Vagina (tissue), 2 donors: ENCODE data around the gene SF3B5. TPM values are rescaled to one million over a fixed set of nuclear protein-coding genes. Genes with fewer than 3 reads are reported as not detected.

Experiments
- DNase-seq, 2 donors: peaks; one replicate each; pipeline ENCODE4 v3.0.0-alpha.2; 2017; ENCODE audit errors: extremely low spot score in 2 of 2
- H3K27ac ChIP-seq: fragments of 200-600 bp; sonication (generic); one replicate; pipeline ENCODE4 v1.5.1; 2019
- H3K27me3 ChIP-seq: fragments of 200-600 bp; sonication (generic); one replicate; pipeline ENCODE4 v1.5.1; 2019
- H3K36me3 ChIP-seq, 2 donors: fragments of 200-600 bp; sonication (generic); one replicate each; pipeline ENCODE4 v1.5.1; 2017 to 2019
- H3K4me1 ChIP-seq: fragments of 200-600 bp; sonication (generic); one replicate; pipeline ENCODE4 v1.5.1; 2019
- H3K4me3 ChIP-seq, 2 donors: fragments of 200-600 bp; sonication (generic); 1 replicate in 1 of 2; 2 replicates in 1 of 2; pipeline ENCODE4 v1.5.1; 2016 to 2019
- H3K9me3 ChIP-seq: fragments of 200-600 bp; sonication (generic); one replicate; pipeline ENCODE4 v1.5.1; 2019
- CTCF ChIP-seq, 3 experiments: fragments of 450-650 bp in 2 of 3; fragments of 200-600 bp in 1 of 3; sonication (generic) in 1 of 3; IDR thresholded peaks; one replicate each; pipeline ENCODE4 v1.5.1; 2017 to 2019; ENCODE audit warnings: antibody characterized with exemption in 3 of 3, mild to moderate bottlenecking in 2 of 3, moderate library complexity in 2 of 3
- POLR2A ChIP-seq, 2 donors: fragments of 450-650 bp; IDR thresholded peaks; one replicate each; pipeline ENCODE4 v1.6.1; 2017; ENCODE audit warnings: antibody characterized with exemption in 2 of 2, mild to moderate bottlenecking in 2 of 2, moderate library complexity in 2 of 2
- POLR2AphosphoS5 ChIP-seq, 2 donors: sonication (generic); formaldehyde crosslinking; IDR thresholded peaks; one replicate each; pipeline ENCODE4 v1.9.0; 2017; ENCODE audit warnings: antibody characterized with exemption in 2 of 2, mild to moderate bottlenecking in 2 of 2, low read depth in 1 of 2; ENCODE audit not compliant: insufficient read depth in 1 of 2
- intact Hi-C: fragments of 100-400 bp; cut with DNase I; formaldehyde crosslinking; loops from one replicate; pipeline ENCODE4 v1.15.1; 2023
- total RNA-seq: library from RNA; depleted of rRNA; stranded (reverse); fragments of >200 nt; gene quantifications from one replicate; pipeline ENCODE4 v1.2.3, GENCODE V29; 2016

Gene SF3B5
- total RNA-seq, 1 donor from 2014 or later, result 134 TPM

- no peak for DNase-seq
- Histone ChIP-seq H3K27ac (no peak overlapping the region), H3K9me3 (no peaks in the 10 kb centered on the region), H3K27me3 (no peaks in the 10 kb centered on the region), H3K4me3 (no peak overlapping the region), H3K4me1 (no peaks in the 10 kb centered on the region), H3K36me3 (no peaks in the 10 kb centered on the region)
- TF ChIP-seq POLR2A (IDR thresholded peaks at IDR 0.05) (no peak), CTCF (IDR thresholded peaks at IDR 0.05) (no peak), POLR2AphosphoS5 (IDR thresholded peaks at IDR 0.05; ENCODE audit: insufficient read depth in 1 of 2, low read depth in 1 of 2) (no peak)
- intact Hi-C loops, result no loop called here
Observed at GRCh38 chr6:144140867-144141266, 45.5 kb upstream of the SF3B5 start.

GRCh38 chr6:144139817-144140216 is 44.4 kb upstream of the SF3B5 start:
- DNase-seq, result no peak
- intact Hi-C loops, result no loop called here
- no peak overlapping the region for H3K27ac ChIP-seq
- TF ChIP-seq POLR2AphosphoS5 (IDR thresholded peaks at IDR 0.05; ENCODE audit: insufficient read depth in 1 of 2, low read depth in 1 of 2), result no peak
- no peak for TF ChIP-seq CTCF (IDR thresholded peaks at IDR 0.05)
- TF ChIP-seq POLR2A (IDR thresholded peaks at IDR 0.05), result no peak
- H3K27me3 ChIP-seq, result no peaks in the 10 kb centered on the region
- H3K36me3 ChIP-seq, result no peaks in the 10 kb centered on the region
- no peaks in the 10 kb centered on the region for H3K4me1 ChIP-seq
- no peak overlapping the region for H3K4me3 ChIP-seq
- no peaks in the 10 kb centered on the region for H3K9me3 ChIP-seq

GRCh38 chr6:144138542-144138941 is 43.2 kb upstream of the SF3B5 start:
- DNase-seq, result no peak
- H3K4me3 ChIP-seq, result no peak overlapping the region
- H3K9me3 ChIP-seq, result no peaks in the 10 kb centered on the region
- no peaks in the 10 kb centered on the region for H3K36me3 ChIP-seq
- intact Hi-C loops, result no loop called here
- no peaks in the 10 kb centered on the region for H3K27me3 ChIP-seq
- H3K4me1 ChIP-seq, result no peaks in the 10 kb centered on the region
- no peak for TF ChIP-seq POLR2AphosphoS5 (IDR thresholded peaks at IDR 0.05; ENCODE audit: insufficient read depth in 1 of 2, low read depth in 1 of 2)
- no peak for TF ChIP-seq CTCF (IDR thresholded peaks at IDR 0.05)
- no peak for TF ChIP-seq POLR2A (IDR thresholded peaks at IDR 0.05)
- H3K27ac ChIP-seq, result no peak overlapping the region

- H3K4me3 ChIP-seq, result no peak overlapping the region
- no peak for DNase-seq
- intact Hi-C loops, result no loop called here
Observed at GRCh38 chr6:144134737-144135136, 39.4 kb upstream of the SF3B5 start.

GRCh38 chr6:144134176-144134575 is 38.8 kb upstream of the SF3B5 start:
- H3K4me3 ChIP-seq, result no peak overlapping the region
- H3K4me1 ChIP-seq, result peaks cover 6% of the 10 kb centered on the region
- H3K9me3 ChIP-seq, result no peaks in the 10 kb centered on the region
- intact Hi-C loops, result no loop called here
- DNase-seq, result no peak
- TF ChIP-seq CTCF (IDR thresholded peaks at IDR 0.05), result no peak
- TF ChIP-seq POLR2AphosphoS5 (IDR thresholded peaks at IDR 0.05; ENCODE audit: insufficient read depth in 1 of 2, low read depth in 1 of 2), result no peak
- no peak for TF ChIP-seq POLR2A (IDR thresholded peaks at IDR 0.05)
- no peaks in the 10 kb centered on the region for H3K27me3 ChIP-seq
- no peaks in the 10 kb centered on the region for H3K36me3 ChIP-seq
- no peak overlapping the region for H3K27ac ChIP-seq

More at GRCh38 chr6:144134737-144135136, 39.4 kb upstream of the SF3B5 start:
- Histone ChIP-seq H3K27me3 (no peaks in the 10 kb centered on the region), H3K9me3 (no peaks in the 10 kb centered on the region), H3K36me3 (no peaks in the 10 kb centered on the region), H3K27ac (no peak overlapping the region), H3K4me1 (peaks cover 6% of the 10 kb centered on the region)
- no peak for TF ChIP-seq POLR2AphosphoS5 (IDR thresholded peaks at IDR 0.05; ENCODE audit: insufficient read depth in 1 of 2, low read depth in 1 of 2)
- TF ChIP-seq CTCF (IDR thresholded peaks at IDR 0.05), result no peak
- TF ChIP-seq POLR2A (IDR thresholded peaks at IDR 0.05), result no peak
